ENCODE results near the gene DDN. TPM values are rescaled to one million over a fixed set of nuclear protein-coding genes. Genes with fewer than 3 reads are reported as not detected.

Gene DDN
- 1 to 10 TPM in 1 of 8 experiments, under 1 TPM in 7; 0.23 to 1.4 (median 0.57) TPM for total RNA-seq

GRCh38 chr12:48999371-49000131 lies at the start of gene DDN:
Gene DDN (minus strand): TSS chr12:48999375. CDS start chr12:48999287, 88 bp downstream.
- ATAC-seq (replicated peaks in 6 of 8), result peak; percentile 17 to 69 (median 58)
- WGBS, 10 experiments, result 0 to 14% (median 2%) methylated on average over 1 to 6 of the region's 30 CpGs; no CpG with 5 or more reads in 6 of the 10 experiments
- H3K4me1 ChIP-seq (replicated peaks in 1 of 2), result peaks cover 22 to 28% of the 10 kb centered on the region in 2 donors
- no peak within 1 kb of the TSS for H3K27ac ChIP-seq
- H3K4me3 ChIP-seq, result peak within 1 kb of the TSS in 3 of 5 donors; percentile 8 to 27 (median 9)
- in situ Hi-C loops (cut with MboI; ENCODE audit: low pct_unique_long_range_greater_than_20kb in 2 of 9, low sequenced_read_pairs in 9 of 9, unreplicated experiment in 9 of 9), result no loop called here

- no peak for ATAC-seq (replicated peaks in 6 of 8)
- H3K27ac ChIP-seq, result no peak overlapping the region
- H3K4me3 ChIP-seq, result no peak overlapping the region
- no peaks in the 10 kb centered on the region for H3K4me1 ChIP-seq (replicated peaks in 1 of 2)
- in situ Hi-C loops (cut with MboI; ENCODE audit: low pct_unique_long_range_greater_than_20kb in 2 of 9, low sequenced_read_pairs in 9 of 9, unreplicated experiment in 9 of 9), result no loop called here
- WGBS, 10 experiments, result 60 to 100% (median 83%) methylated on average over 1 to 9 of the region's 10 CpGs; no CpG with 5 or more reads in 2 of the 10 experiments
Measured at GRCh38 chr12:49048953-49049352, 49.8 kb upstream of the DDN start.

GRCh38 chr12:49046129-49046895 lies 47.1 kb upstream of the DDN start:
- H3K4me1 ChIP-seq (replicated peaks in 1 of 2), result no peaks in the 10 kb centered on the region
- ATAC-seq (replicated peaks in 6 of 8), result no peak
- 81 to 100% (median 93%) methylated on average over 1 to 4 of the region's 12 CpGs; no CpG with 5 or more reads in 6 of the 10 experiments for WGBS, 10 experiments
- no peak overlapping the region for H3K27ac ChIP-seq
- no peak overlapping the region for H3K4me3 ChIP-seq
- in situ Hi-C loops (cut with MboI; ENCODE audit: low pct_unique_long_range_greater_than_20kb in 2 of 9, low sequenced_read_pairs in 9 of 9, unreplicated experiment in 9 of 9), result no loop called here

- ATAC-seq (replicated peaks in 6 of 8), result no peak
- Histone ChIP-seq H3K4me3 (no peak overlapping the region), H3K27ac (no peak overlapping the region), H3K4me1 (replicated peaks in 1 of 2) (no peaks in the 10 kb centered on the region)
- 88 to 100% (median 100%) methylated on average over 1 to 8 of the region's 12 CpGs; no CpG with 5 or more reads in 3 of the 10 experiments for WGBS, 10 experiments
- in situ Hi-C loops (cut with MboI; ENCODE audit: low pct_unique_long_range_greater_than_20kb in 2 of 9, low sequenced_read_pairs in 9 of 9, unreplicated experiment in 9 of 9), result no loop called here
Measured at GRCh38 chr12:49044660-49045059, 45.5 kb upstream of the DDN start.

GRCh38 chr12:49043856-49044258 lies 44.7 kb upstream of the DDN start:
- ATAC-seq (replicated peaks in 6 of 8), result peak; percentile 37 to 85 (median 46)
- Histone ChIP-seq H3K4me1 (replicated peaks in 1 of 2) (no peaks in the 10 kb centered on the region), H3K4me3 (no peak overlapping the region), H3K27ac (no peak overlapping the region)
- in situ Hi-C loops (cut with MboI; ENCODE audit: low pct_unique_long_range_greater_than_20kb in 2 of 9, low sequenced_read_pairs in 9 of 9, unreplicated experiment in 9 of 9), result no loop called here
- WGBS, 10 experiments, result 0 to 70% (median 52%) methylated on average over 1 to 3 of the region's 11 CpGs; no CpG with 5 or more reads in 5 of the 10 experiments

- no peak for ATAC-seq (replicated peaks in 6 of 8)
- in situ Hi-C loops (cut with MboI; ENCODE audit: low pct_unique_long_range_greater_than_20kb in 2 of 9, low sequenced_read_pairs in 9 of 9, unreplicated experiment in 9 of 9), result no loop called here
- no peak overlapping the region for H3K27ac ChIP-seq
- H3K4me3 ChIP-seq, result no peak overlapping the region
- WGBS, 10 experiments, result 100% methylated on average over 1 to 3 of the region's 4 CpGs; no CpG with 5 or more reads in 8 of the 10 experiments
- H3K4me1 ChIP-seq (replicated peaks in 1 of 2), result no peaks in the 10 kb centered on the region
Measured at GRCh38 chr12:49043241-49043640, 44.1 kb upstream of the DDN start.

GRCh38 chr12:49041881-49042484 lies 42.8 kb upstream of the DDN start:
- Histone ChIP-seq H3K4me1 (replicated peaks in 1 of 2) (no peaks in the 10 kb centered on the region), H3K27ac (no peak overlapping the region), H3K4me3 (no peak overlapping the region)
- ATAC-seq (replicated peaks in 6 of 8), result no peak
- 80 to 100% (median 87%) methylated on average over 1 to 4 of the region's 18 CpGs; no CpG with 5 or more reads in 5 of the 10 experiments for WGBS, 10 experiments
- in situ Hi-C loops (cut with MboI; ENCODE audit: low pct_unique_long_range_greater_than_20kb in 2 of 9, low sequenced_read_pairs in 9 of 9, unreplicated experiment in 9 of 9), result no loop called here

GRCh38 chr12:49041036-49041880 lies 42.1 kb upstream of the DDN start:
- no peak overlapping the region for H3K27ac ChIP-seq
- ATAC-seq (replicated peaks in 6 of 8), result peak in 3 of 8 experiments; percentile 4 to 24 (median 20)
- WGBS, 10 experiments, result 80% methylated on average over 1 of the region's 31 CpGs; no CpG with 5 or more reads in 9 of the 10 experiments

GRCh38 chr12:49040364-49040855 lies 41.2 kb upstream of the DDN start:
- Histone ChIP-seq H3K27ac (no peak overlapping the region), H3K4me1 (replicated peaks in 1 of 2) (no peaks in the 10 kb centered on the region), H3K4me3 (no peak overlapping the region)
- ATAC-seq (replicated peaks in 6 of 8), result peak in 1 of 8 experiments; percentile 11
- WGBS, 10 experiments, result no CpG with 5 or more reads among the region's 14 CpGs
- in situ Hi-C loops (cut with MboI; ENCODE audit: low pct_unique_long_range_greater_than_20kb in 2 of 9, low sequenced_read_pairs in 9 of 9, unreplicated experiment in 9 of 9), result no loop called here

More at GRCh38 chr12:49041036-49041880, 42.1 kb upstream of the DDN start:
- in situ Hi-C loops (cut with MboI; ENCODE audit: low pct_unique_long_range_greater_than_20kb in 2 of 9, low sequenced_read_pairs in 9 of 9, unreplicated experiment in 9 of 9), result no loop called here
- Histone ChIP-seq H3K4me1 (replicated peaks in 1 of 2) (no peaks in the 10 kb centered on the region), H3K4me3 (no peak overlapping the region)

GRCh38 chr12:49039421-49040363 lies 40.5 kb upstream of the DDN start:
- WGBS, 10 experiments, result 80 to 100% (median 100%) methylated on average over 1 to 8 of the region's 30 CpGs; no CpG with 5 or more reads in 3 of the 10 experiments
- no peak overlapping the region for H3K27ac ChIP-seq
- in situ Hi-C loops (cut with MboI; ENCODE audit: low pct_unique_long_range_greater_than_20kb in 2 of 9, low sequenced_read_pairs in 9 of 9, unreplicated experiment in 9 of 9), result no loop called here
- H3K4me1 ChIP-seq (replicated peaks in 1 of 2), result no peaks in the 10 kb centered on the region
- no peak for ATAC-seq (replicated peaks in 6 of 8)
- H3K4me3 ChIP-seq, result no peak overlapping the region

- H3K4me1 ChIP-seq (replicated peaks in 1 of 2), result no peaks in the 10 kb centered on the region
- no peak overlapping the region for H3K4me3 ChIP-seq
- no peak overlapping the region for H3K27ac ChIP-seq
- in situ Hi-C loops (cut with MboI; ENCODE audit: low pct_unique_long_range_greater_than_20kb in 2 of 9, low sequenced_read_pairs in 9 of 9, unreplicated experiment in 9 of 9), result no loop called here
- peak in 1 of 8 experiments; percentile 1 for ATAC-seq (replicated peaks in 6 of 8)
- 63 to 100% (median 85%) methylated on average over 1 to 6 of the region's 20 CpGs; no CpG with 5 or more reads in 4 of the 10 experiments for WGBS, 10 experiments
Measured at GRCh38 chr12:49038291-49038955, 39.2 kb upstream of the DDN start.

Data from motor neuron (in vitro differentiated cells).